ENCODE results near the gene RRP8.

DNA sequence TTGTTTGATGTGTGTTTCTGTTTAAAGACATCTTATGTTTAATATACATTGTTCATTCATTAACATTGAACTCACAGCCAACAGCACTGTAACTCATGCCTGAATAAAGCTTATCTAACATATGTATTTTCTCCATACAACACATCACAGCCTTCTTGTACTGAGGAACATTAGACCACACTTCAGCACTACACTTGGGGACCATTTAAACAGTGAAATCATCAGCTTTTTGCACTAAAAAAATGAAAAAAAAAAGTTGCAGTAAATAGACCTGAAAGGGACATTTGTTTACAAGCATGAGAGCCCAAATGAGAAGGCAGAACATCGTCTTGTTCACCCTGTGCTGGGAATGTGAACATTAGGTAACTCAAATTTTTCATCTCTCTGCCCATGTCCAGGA lies 31.1 kb upstream of the RRP8 start:
- TF ChIP-seq POLR2A (IDR thresholded peaks at IDR 0.05; ENCODE audit: low read depth, low read length) (no peak), TAF1 (IDR thresholded peaks at IDR 0.05; ENCODE audit: borderline replicate concordance, low read depth, low read length) (no peak), POLR2AphosphoS5 (IDR thresholded peaks at IDR 0.05; ENCODE audit: low read depth, low read length) (no peak)
